Muscle of back (tissue), 11 donors: ENCODE measurements around the gene AKR7A2. TPM values are rescaled to one million over a fixed set of nuclear protein-coding genes. Genes with fewer than 3 reads are reported as not detected.

Experiments
- DNase-seq, 3 donors: peaks; one replicate each; pipeline versions ENCODE4 v3.0.0 to v3.0.0-alpha.2; 2013
- polyA plus RNA-seq, 10 donors: library from polyadenylated mRNA; unstranded; fragments of 120-200 nt; gene quantifications; one replicate each; pipeline ENCODE4 v1.2.1, GENCODE V29; 2013; ENCODE audit not compliant: insufficient read length in 10 of 10

The AKR7A2 gene
- polyA plus RNA-seq, 10 donors = 35.3 to 51.0 (median 42.6) TPM

DNA sequence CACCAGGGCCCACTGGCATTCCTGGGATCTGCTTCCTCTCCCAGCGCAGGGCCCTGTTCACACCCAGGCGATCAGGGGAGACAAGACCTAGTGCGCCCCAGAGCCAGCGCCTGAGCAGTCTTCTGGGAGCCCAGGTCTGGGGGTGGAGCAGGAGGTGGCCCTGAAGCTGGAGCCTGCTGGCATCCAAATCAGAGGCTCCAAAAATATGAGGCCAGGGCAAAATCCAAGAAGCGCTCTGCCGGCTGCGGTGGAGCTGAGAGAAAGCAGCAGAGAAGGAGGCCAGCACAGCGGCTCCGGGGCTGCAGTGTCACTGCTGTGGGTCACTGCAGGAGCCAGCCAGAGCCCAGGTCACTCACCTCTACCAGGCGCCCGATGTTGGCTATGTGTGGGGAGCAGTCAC lies 32.9 kb upstream of the AKR7A2 start:
- no peak for DNase-seq

DNA sequence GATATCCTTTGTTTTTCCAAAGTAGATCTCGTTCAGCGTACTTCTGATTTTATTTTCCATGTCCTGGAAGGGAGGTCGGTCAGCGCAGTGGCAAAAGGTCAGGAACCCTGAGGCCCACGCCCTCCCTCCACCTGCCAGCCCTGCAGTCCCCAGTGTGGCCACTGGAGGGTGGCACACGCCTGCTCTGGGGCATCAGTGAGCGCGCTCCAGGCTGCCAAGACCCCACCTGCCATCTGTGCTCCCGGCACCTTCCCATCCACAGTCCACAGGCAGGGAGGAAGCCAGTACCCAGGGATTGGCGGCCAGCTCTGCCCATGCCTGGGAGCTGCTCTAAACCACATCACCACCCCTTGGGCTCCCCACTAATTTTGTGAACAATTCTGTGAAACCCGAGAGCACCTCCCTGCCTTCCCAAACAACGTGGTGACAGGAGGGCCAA lies 32.4 kb upstream of the AKR7A2 start:
- peak in 1 of 3 donors; percentile 49 for DNase-seq

DNA sequence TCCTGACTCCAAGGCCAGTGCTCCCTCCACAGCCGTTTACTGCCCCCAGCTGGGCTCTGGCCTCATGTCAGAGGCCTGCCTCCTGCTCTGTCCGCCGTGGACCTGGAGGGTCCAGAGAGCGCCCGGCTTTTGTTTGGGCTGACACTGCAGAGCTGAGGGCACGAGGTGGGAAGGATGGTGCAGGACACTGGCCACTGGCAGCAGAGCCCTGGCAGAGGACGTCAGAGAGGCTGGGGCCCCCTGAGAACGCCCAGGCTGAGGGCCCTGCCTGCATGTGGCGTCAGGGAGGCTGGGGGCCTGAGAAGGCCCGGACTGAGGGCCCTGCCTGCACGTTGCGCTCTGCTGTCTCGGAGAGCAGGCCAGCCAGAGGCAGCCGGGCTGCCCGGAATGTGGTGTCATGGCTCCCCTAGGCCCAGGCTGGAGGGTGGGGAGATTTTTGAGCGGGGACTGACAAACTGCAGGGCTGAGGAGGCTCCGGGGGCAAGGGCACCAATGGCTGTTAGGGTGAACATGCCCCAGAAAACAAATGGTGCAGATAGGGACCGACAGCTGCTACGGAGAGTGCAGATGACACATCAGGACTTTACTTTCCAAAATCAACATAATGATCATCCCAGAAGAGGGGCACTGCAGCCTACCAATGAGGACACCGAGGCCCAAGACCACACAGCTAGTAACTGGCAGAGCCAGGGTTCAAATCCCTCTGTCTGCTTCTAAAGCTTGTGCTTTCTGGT lies 31.8 kb upstream of the AKR7A2 start:
- DNase-seq = no peak

DNA sequence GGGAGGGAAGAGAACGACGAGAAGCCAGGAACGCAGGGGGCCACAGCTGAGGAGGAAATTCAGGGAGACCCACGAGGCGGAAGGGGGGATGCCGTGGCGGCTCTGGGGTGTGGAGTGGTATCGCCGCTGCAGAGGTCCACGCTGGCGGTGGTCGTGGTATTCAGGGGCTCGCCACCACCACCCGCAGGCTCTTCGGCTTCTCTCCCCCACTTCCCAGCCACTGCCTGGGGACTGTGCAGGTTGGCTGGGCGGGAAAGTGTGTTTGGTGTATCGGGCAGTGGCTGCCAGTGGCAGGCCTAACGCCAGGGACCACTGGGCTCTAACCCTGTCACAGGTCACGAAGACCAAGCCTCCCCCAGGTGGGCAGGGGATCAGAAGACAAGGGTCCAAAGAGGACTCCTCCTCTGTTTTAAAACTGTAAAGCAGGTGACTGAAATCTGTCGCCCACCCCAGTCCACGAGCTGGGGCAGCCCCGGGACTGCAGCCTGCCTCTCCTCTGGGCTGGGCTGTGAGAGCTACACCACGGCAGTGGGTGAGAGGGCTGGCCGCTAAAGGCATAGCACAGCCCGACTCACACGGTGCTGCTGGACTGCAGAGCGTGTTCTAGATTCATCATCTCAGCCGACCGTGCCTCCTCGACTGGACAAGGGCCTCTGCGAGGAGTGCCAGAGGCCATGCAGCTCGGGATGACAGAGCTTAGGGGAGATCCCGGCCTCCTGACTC lies 31.1 kb upstream of the AKR7A2 start:
- no peak for DNase-seq

DNA sequence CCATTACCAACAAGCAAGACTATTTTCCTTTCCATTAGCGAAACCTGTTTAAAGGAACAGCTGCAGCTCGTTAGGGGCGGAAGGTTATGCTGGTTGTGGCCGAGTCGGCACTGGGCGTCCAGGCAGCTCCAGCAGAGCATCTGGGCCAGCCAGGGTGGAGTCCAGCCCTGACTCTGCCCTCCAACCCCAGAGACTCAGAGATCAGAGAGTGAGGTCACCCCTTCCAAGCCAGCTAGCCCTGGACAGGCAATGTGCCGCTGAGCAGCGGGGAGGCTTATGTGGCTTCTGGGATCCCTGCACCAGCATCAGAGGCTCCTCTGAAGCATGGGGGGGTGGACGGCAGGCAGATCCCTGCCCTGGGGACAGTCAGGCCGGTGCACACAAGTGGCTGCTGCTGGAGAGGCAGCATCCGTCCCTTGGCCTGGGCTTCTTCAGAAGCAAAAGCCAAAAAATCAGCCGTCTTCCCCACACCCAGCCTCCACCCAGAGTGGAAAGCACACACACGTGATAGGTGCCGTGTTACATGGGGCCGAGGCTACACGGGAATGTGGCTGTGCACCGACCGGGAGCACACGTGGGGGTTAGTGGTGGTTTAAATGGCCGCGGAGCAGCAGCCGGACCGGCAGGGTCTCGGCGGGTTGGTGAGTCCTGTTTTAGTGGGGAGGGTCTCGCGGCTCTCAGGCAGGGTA lies 30.3 kb upstream of the AKR7A2 start:
- peak in 2 of 3 donors; percentile 44 to 77 for DNase-seq

DNA sequence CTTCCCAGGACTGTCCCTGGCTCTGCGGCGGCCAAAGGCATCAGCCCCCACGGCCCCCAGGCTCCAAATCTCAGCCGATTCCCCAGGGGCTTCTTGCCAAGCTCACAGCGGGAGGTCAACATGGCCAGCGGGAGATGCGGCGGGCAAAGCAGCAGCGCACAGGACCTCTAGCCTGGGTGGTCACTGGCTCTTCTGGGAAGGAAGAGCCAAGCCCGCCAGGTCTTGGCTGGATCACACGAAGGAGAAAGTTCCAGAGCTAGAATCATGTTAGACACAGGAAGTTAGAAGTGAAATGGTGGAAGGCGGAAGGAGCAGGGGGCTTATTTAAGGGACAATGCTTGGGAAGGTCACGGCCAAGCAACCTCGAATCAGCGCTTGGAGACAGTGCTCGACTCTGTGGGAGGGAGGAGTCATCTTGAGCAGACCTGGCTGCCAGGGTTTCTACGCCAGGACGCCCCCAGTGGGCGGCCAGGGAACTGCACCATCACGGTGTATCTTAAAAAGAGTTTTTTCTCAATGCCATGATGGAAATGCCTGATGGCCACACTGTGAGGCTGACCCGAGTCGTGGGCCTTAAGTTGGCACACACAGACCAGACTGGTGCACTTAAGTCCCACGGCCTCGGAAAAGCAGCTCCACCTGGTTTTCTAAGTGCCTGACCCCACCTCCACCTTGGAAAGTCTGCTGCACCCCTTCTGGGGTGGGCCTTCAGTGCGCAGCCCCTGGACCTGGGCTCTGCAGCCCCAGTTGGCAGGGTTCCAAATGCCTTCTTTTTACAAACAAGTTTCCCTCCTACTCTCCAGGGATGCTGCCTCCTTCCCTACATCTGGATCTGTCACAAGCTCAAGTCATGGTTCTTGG lies 29.5 kb upstream of the AKR7A2 start:
- peak; percentile 35 to 80 (median 73) for DNase-seq

DNA sequence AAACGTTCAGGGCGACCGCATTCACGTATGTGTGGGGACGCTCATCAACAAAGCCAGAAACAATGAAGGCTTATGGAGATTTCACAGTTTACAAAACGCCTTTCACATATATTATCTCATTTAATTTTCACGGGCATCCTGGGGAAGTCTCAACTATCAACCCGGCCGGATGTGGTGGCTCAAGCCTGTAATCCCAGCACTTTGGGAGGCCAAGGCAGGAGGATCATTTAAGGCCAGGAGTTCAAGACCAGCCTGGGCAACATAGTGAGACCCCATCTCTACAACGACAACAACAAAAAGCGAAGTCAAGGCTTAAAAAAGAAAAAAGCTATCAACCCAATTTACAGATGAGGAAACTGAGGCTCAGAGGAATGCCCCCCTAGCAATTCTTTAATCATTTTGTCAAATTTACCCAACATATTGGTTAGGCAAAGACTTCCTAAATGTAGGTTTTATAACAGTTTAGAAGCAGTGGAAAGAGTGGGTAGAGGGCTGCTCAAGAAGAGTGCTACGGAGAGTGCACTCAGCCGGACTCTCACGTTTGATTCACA lies 28.5 kb upstream of the AKR7A2 start:
- no peak for DNase-seq

DNA sequence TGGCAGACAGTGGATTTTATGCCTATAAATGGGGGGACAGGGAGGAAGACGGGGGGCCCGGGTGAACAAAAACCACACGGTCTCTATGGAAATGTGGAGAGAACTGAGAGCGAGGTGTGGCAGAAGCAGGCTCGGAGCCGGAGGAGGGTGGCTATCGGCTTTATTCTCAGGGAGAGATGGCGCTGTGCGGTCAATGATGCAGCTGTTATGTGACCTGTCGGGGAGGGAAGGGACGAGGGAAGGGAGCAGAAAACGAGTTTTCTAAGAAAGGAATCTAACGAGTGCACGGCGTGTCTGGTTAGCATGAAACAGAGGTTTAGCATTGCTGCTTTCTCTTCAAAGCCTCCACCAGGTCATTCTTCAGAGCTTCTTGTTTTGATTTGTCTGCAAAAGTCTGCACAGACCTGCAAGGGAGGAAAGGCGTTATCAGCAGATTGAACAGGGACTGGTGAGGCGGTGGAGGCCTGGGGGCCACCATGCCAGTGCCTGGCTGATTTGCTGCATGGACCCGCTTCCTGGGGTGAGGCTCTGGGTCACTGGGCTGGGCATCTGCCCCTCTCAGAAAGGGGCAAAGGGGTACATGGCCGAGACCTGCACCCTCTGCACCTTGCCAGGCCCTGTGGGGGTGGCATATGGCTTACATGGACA lies 27.4 kb upstream of the AKR7A2 start:
- no peak for DNase-seq

DNA sequence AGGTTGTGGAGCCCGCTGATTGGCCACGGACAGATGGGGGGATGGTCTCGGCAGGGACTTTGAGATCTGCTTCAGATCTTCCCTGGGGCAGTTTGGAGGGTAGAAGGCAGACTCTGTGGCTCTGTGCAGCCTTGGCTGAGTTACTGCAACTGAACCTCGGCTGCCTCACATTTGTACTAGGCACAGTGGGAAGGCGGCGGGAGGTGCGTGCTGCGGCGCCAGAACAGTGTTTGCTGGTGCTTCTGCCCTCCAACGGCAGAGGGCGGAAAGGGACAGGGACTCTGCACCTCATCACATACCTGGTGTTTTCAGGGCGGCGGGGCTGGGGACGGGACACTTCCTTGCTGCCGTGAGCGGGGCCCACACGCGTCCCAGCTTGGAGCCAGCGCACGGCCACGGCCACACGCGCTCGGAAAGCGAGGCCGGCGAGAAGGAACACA lies 26.4 kb upstream of the AKR7A2 start:
- peak in 1 of 3 donors; percentile 61 for DNase-seq

DNA sequence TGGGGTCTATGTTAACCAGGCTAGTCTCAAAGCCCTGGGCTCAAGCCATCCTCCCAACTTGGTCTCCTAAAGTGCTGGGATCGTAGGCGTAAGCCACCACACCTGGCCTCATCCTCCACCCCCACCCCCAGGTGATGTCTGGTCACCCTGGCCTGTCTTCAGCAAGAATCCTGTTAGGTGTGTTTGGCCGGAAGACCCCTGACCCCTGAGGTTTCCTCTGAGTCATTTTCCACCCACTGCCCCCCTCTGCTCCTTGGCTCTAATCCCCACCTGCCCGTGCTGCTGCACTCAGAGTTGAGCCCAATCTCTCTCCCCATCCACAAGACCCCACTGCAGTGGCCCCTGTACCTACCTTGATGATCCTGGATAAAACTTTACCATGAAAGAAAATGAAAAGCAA lies 25.3 kb upstream of the AKR7A2 start:
- no peak for DNase-seq

DNA sequence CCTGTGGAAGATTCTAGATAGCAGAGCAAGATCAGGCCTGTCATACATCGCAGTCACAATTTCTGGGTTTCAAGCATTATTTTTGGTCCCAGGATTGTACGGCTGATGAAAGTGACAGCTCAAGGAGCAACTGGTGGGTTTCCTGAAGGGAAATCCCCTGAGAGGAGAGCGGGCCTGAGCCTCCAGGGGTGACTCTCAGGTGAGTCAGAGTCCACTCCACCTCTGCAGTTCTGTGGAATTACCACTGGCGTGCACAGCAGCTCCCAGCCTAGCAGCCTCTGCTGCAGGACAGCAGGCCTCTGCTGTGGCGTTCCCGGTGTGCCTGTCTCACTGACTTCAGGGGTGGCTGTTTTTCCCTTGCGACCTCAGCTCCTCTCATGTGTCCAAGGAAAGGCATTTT lies 24.6 kb upstream of the AKR7A2 start:
- no peak for DNase-seq

DNA sequence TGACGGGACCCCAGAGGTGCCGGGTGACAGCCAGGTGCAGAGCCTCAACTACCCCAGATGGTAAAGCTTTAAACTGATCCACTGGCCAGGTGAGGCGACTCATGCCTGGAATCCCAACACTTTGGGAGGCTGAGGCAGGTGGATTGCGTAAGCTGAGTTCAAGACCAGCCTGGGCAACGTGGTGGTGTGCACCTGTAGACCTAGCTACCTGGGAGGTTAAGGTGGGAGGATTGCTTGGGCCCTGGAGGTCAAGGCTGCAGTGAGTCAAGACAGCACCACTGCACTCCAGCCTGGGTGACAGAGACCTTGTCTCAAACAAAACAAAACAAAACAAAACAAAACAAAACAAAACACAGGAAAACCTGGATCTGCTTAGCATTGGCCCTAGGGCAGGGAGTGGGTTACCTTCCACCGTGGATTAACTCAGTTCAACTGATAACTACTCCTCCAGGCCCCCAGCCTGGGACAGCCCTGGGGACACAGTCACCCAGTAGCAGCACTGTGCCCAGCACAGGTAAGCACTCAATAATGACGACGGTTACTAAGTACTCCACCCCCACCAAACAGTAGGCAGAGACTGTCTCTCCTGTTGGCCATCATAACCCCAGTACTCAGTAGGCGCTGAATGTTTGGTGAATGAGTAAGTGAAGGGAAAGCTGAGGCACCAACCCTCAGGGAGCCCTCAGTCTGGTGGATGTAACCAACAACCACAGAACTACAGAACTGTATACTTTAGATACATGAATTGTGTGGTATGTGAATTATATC lies 21.8 kb upstream of the AKR7A2 start:
- no peak for DNase-seq

DNA sequence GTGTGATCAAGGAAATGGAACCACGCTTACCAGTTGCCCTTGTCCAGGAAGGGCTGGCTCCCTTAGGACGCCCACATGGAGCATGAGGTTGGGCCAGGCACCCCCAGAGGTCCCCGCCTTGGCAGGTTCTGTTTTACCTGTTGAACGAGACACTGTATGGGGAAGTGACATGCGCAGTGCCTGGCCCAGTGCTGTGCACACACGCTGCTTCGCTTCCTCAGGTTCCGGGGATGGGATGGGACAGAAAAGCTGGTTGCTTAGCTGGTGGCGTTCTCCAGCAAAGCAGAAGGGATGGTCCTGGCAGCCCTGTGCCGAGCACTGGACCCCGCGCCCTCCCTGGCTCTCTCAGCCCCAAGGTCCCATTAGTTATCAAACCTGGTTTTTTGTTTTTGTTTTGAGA lies 20.9 kb upstream of the AKR7A2 start:
- DNase-seq = no peak

DNA sequence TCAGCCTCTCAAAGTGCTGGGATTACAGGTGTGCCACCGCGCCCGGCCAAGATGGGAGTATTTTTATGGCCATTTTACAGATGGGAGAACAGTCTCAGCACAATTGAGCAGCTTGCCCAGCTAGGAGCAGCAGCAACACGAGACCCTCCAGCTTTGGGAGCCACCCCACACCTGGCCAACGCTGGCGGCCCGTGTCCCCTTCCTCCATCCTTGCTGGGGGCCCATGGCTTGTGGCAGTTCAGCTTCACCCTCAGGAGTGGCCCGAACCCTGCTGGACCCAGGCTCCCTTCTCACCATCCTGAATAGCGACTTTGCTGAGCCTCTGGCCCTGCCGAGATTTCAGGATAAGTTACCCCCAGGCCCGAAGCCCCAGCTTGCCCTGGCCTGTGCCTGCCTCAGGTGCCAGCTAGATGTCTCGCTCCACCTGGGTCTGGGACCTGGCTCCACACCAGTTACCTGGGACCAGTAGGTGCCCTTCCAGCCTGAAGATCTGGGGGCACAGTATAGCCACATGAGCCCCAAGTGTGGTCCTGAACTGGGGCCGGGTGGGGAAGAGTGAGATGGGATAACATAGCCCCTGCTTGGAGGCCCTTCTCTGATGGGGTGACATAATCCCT lies 19.4 kb upstream of the AKR7A2 start:
- no peak for DNase-seq

DNA sequence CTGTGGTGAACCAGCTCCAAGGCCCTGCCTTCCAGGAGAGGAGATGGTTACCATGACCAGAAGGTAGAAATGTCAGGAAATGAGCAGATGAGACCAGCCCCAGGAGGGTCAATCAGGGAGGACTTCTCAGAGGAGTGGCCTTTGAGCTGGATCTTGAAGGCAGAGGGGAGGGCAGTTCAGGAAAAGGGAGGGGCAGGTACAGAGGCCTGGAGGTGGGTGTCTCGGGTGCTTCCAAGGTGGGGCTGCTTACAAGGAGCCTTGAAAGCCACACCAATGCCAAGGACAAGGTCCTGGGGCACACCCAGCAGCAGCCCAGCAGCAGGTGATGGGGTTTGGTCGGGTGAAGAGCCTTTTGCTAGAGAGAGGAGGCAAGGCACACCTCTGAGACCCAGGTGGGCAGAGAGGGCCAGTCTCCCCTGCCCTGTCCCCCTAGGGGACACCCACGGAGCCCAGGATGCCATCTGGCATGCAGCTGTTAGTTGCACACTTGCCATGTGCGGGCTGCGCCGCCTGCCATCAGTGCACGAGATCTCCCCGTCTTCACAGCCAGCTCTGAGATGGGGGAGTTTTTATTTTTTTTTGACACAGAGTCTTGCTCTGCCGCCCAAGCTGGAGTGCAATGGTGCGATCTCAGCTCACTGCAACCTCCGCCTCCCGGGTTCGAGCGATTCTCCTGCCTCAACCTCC lies 18.6 kb upstream of the AKR7A2 start:
- peak in 1 of 3 donors; percentile 6 for DNase-seq

DNA sequence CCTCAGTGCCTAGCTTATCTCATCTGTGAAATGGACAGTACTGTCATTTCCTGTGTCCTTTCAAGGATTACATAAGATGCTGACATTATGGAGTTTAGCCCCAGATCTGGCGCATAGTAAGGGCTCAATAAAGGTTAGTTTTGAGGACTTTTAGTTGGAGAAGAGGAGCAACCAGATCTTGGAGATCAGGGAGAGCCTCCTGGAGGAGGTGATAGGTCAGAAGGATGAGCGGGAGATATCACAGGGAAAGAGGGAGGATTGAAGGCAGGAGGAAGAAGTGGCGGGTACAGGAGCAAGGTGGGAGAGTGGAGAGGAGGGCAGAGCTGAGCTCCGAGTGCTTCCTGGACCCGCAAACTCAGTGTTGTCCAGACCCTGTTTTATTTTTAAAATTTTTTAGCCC lies 17.7 kb upstream of the AKR7A2 start:
- DNase-seq = peak in 1 of 3 donors; percentile 2

DNA sequence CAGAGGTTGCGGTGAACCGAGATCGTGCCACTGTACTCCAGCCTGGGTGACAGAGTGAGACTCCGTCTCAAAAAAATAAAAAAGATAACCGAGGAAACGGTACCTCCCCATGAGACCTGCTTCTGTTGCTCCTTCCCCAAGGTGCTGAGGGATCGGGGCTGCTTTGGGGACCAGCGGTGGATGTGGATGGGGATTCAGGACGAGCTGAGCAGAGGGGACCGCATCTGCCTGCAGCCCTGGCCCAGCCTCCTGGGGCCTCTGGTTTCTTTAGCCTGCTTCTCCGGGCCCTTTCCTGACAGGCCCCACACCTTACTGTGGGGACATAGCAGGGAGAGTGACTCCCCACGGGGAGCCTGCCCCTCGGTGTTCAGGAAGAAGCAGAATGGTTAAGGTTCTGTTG lies 17.2 kb upstream of the AKR7A2 start:
- peak in 1 of 3 donors; percentile 1 for DNase-seq

DNA sequence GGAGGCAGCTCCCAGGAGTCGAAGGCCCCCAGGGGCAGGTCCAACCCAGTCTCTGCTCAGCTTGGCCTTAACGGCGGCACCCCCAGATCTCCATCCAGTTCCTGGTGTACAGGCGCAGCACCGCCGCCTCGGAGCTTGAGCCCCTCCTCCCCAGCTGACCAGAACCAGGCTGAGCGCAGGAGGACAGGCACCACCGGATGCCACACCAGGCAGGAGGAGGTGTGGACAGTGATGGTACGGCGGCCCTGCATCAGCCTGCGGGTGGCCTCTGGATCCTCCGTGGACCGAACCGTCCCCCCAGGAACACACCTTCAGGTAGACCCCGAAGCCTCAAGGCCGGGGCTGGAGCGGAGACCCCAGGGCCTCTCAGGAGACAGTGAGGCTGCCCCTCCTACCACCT lies 16.5 kb upstream of the AKR7A2 start:
- no peak for DNase-seq

DNA sequence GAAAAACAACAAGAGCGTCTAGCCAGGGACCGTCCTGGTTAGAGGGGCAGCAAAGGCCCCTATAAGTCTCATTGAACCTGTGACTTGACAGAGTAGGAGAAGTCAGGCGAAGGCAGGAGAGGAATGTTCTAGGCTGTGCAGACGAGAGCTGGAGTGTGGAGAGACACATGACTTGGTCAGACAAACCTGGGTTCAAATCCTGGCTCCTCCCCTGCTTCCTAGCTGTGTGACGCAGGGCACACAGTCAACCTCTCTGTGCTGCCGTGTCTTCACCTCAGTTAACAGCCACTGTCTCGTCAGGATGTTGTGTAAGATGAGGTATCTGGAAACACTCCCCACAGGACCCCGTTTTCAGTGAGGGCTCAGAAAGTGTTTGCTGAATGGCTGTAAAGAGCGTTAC lies 15.8 kb upstream of the AKR7A2 start:
- no peak for DNase-seq
